Pancreas (tissue), 10 donors: Measurements from ENCODE around the gene MCF2L2. TPM values are rescaled to one million over a fixed set of nuclear protein-coding genes. Genes with fewer than 3 reads are reported as not detected.

Source experiments
- ATAC-seq, 4 donors: fragments of 200-7000 bp; cut with Tn5 transposase; one replicate each; pipeline versions ENCODE4 v1.8.0 to v1.9.1; 2020; ENCODE audit warnings: mild to moderate bottlenecking in 4 of 4, moderate library complexity in 4 of 4
- DNase-seq, 6 donors: peaks; one replicate each; pipeline ENCODE4 v3.0.0-alpha.2; 2020
- FAIRE-seq: peaks from 2 replicates; lab custom pipeline; 2012; peaks lifted over from hg19 to GRCh38; lab: Jason Lieb, UNC
- H3K27ac ChIP-seq, 4 donors: fragments of 200-600 bp; sonication (generic); 1 replicate in 3 of 4; 2 replicates in 1 of 4; pipeline versions ENCODE4 v1.5.0 to v1.8.0; 2020
- H3K27me3 ChIP-seq, 4 donors: fragments of 200-600 bp; one replicate each; pipeline ENCODE4 v1.8.0; 2021
- H3K36me3 ChIP-seq, 3 donors: fragments of 200-600 bp; sonication (generic) in 1 of 3; one replicate each; pipeline versions ENCODE4 v1.5.0 to v1.8.0; 2020 to 2021
- H3K4me1 ChIP-seq, 3 donors: fragments of 200-600 bp; one replicate each; pipeline ENCODE4 v1.8.0; 2021
- H3K4me3 ChIP-seq, 4 donors: fragments of 200-600 bp; sonication (generic) in 2 of 4; one replicate each; pipeline versions ENCODE4 v1.5.0 to v1.8.0; 2020 to 2021
- H3K9me3 ChIP-seq, 4 donors: fragments of 200-600 bp; one replicate each; pipeline ENCODE4 v1.8.0; 2021
- WGBS, 2 donors: extraction: QIAGEN DNeasy Blood & Tissue Kit; methylation state at CpG; one replicate each; pipeline ENCODE4 v1.1.7; 2013; 5-methylcytosine and 5-hydroxymethylcytosine counted together
- intact Hi-C, 3 donors: fragments of 100-400 bp; cut with DNase I; formaldehyde crosslinking; loops; one replicate each; pipeline versions ENCODE4 v1.11.1 to v1.14.2; 2022
- polyA plus RNA-seq, 2 donors: library from polyadenylated mRNA; stranded (reverse); fragments of 200-250 nt; gene quantifications; one replicate each; pipeline ENCODE4 v1.2.3, GENCODE V29; 2013
- total RNA-seq, 6 donors: library from RNA; stranded (reverse); fragmentation: NEBNext Ultra II Directional in 4 of 6; extraction: Animal tissue kit (Norgen Biotek cat#: 25700) in 4 of 6; gene quantifications; one replicate each; pipeline versions ENCODE4 v1.2.1 to v1.2.4, GENCODE V29; 2021 to 2023
- TF ChIP-seq, protein P1 (sequence below), 4 donors: fragments of 200-600 bp; sonication (generic) in 3 of 4; IDR thresholded peaks; one replicate each; pipeline versions ENCODE4 v1.5.0 to v1.8.0; 2021; ENCODE audit warnings: antibody characterized with exemption in 4 of 4
- donor health status: healthy with polysubstance abuse.
- donor health status: DM: no; HTN: no; CAD: no; lungs with moderate emphysema.
- donor health status: DM: no; HTN: no; CAD: no.
- donor health status: control.
- donor health status: control.
- donor health status: Bipolar disorder and iron deficiency.
- donor health status: DM: yes; HTN: yes; CAD: no.
- donor health status: DM: no; HTN: no; CAD: no.
- donor health status: DM: no; HTN: no; CAD: no.
- donor health status: DM: yes; HTN: yes; CAD: no.

MCF2L2 gene
- total and polyA plus RNA-seq, 8 donors = 0.54 to 2.0 (median 0.97) TPM

GRCh38 chr3:183283886-183284285, 144.5 kb downstream of the MCF2L2 start:
- no peak overlapping the region for H3K27ac ChIP-seq
- DNase-seq = no peak
- peaks cover 0 to 12% (median 9%) of the 10 kb centered on the region in 3 donors for H3K4me1 ChIP-seq
- TF ChIP-seq, protein P1, sequence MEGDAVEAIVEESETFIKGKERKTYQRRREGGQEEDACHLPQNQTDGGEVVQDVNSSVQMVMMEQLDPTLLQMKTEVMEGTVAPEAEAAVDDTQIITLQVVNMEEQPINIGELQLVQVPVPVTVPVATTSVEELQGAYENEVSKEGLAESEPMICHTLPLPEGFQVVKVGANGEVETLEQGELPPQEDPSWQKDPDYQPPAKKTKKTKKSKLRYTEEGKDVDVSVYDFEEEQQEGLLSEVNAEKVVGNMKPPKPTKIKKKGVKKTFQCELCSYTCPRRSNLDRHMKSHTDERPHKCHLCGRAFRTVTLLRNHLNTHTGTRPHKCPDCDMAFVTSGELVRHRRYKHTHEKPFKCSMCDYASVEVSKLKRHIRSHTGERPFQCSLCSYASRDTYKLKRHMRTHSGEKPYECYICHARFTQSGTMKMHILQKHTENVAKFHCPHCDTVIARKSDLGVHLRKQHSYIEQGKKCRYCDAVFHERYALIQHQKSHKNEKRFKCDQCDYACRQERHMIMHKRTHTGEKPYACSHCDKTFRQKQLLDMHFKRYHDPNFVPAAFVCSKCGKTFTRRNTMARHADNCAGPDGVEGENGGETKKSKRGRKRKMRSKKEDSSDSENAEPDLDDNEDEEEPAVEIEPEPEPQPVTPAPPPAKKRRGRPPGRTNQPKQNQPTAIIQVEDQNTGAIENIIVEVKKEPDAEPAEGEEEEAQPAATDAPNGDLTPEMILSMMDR (IDR thresholded peaks at IDR 0.05) = no peak
- intact Hi-C loops = no loop called here
- H3K27me3 ChIP-seq = no peaks in the 10 kb centered on the region
- no peak for ATAC-seq
- no peaks in the 10 kb centered on the region for H3K36me3 ChIP-seq
- H3K4me3 ChIP-seq = no peak overlapping the region
- no peaks in the 10 kb centered on the region for H3K9me3 ChIP-seq
- FAIRE-seq = no peak
- 78 to 83% methylated on average over 2 of the region's 2 CpGs for WGBS, 2 donors

- WGBS, 2 donors = 74 to 81% methylated on average over 7 to 8 of the region's 8 CpGs
- H3K27ac ChIP-seq = no peak overlapping the region
- no peaks in the 10 kb centered on the region for H3K36me3 ChIP-seq
- intact Hi-C loops = no loop called here
- no peaks in the 10 kb centered on the region for H3K27me3 ChIP-seq
- H3K4me1 ChIP-seq = peaks cover 0 to 12% (median 9%) of the 10 kb centered on the region in 3 donors
- no peak overlapping the region for H3K4me3 ChIP-seq
- FAIRE-seq = no peak
- no peak for DNase-seq
- ATAC-seq = no peak
- H3K9me3 ChIP-seq = no peaks in the 10 kb centered on the region
- TF ChIP-seq, protein P1 (IDR thresholded peaks at IDR 0.05) = no peak
Measured at GRCh38 chr3:183281126-183281797, 147.2 kb downstream of the MCF2L2 start.

GRCh38 chr3:183279371-183279770, 149.0 kb downstream of the MCF2L2 start:
- ATAC-seq (no peak), FAIRE-seq (no peak), DNase-seq (no peak)
- Histone ChIP-seq H3K36me3 (no peaks in the 10 kb centered on the region), H3K9me3 (no peaks in the 10 kb centered on the region), H3K4me1 (peaks cover 0 to 15% (median 4%) of the 10 kb centered on the region in 3 donors), H3K4me3 (no peak overlapping the region), H3K27me3 (no peaks in the 10 kb centered on the region), H3K27ac (no peak overlapping the region)
- WGBS, 2 donors = 87 to 93% methylated on average over 3 of the region's 3 CpGs
- TF ChIP-seq, protein P1 (IDR thresholded peaks at IDR 0.05) = no peak
- intact Hi-C loops = no loop called here

DNA sequence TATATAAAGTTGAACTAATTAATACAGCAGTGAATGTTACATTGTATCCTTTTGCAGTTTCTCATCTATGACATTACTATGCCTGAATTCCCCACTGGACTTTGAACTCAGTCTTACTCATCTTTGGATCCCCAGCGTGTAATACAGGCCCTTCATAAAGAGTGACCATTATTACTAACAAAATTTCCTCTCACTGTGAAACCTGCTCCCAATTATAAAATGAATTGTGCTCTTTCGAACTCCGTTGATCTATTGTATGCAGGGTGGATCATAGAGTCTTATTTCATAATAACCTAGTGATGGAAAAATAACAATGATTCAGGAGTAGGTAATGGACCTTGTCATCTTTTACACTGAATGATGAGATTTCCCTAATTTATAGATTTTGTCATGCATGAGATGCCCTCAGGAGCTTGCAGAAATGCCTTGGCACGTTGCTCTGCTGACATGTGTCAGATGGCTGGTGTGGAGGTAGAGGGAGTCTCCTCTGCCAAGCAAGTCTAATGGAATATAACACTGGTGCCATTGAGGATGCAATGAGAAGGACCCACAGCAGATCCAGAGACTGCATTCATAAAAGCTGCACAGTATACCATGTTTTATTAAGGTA, 149.8 kb downstream of the MCF2L2 start:
- 75 to 78% methylated on average over 4 of the region's 4 CpGs for WGBS, 2 donors
- intact Hi-C loops = no loop called here
- DNase-seq (no peak), FAIRE-seq (no peak), ATAC-seq (peak in 2 of 4 donors; percentile 31 to 32)
- Histone ChIP-seq H3K9me3 (no peaks in the 10 kb centered on the region), H3K4me1 (peaks cover 0 to 15% (median 4%) of the 10 kb centered on the region in 3 donors), H3K27me3 (no peaks in the 10 kb centered on the region), H3K27ac (no peak overlapping the region), H3K4me3 (no peak overlapping the region), H3K36me3 (no peaks in the 10 kb centered on the region)
- TF ChIP-seq, protein P1 (IDR thresholded peaks at IDR 0.05) = no peak

- DNase-seq = no peak
- Histone ChIP-seq H3K9me3 (no peaks in the 10 kb centered on the region), H3K36me3 (no peaks in the 10 kb centered on the region), H3K4me3 (no peak overlapping the region), H3K27me3 (no peaks in the 10 kb centered on the region), H3K27ac (no peak overlapping the region), H3K4me1 (peaks cover 0 to 15% (median 4%) of the 10 kb centered on the region in 3 donors)
- no peak for FAIRE-seq
- no peak for ATAC-seq
- intact Hi-C loops = no loop called here
- 97% methylated on average over 5 of the region's 5 CpGs for WGBS, 2 donors
- TF ChIP-seq, protein P1 (IDR thresholded peaks at IDR 0.05) = no peak
Measured at GRCh38 chr3:183277260-183277659, 151.2 kb downstream of the MCF2L2 start.
